GM18519 (cell line): Measurements from ENCODE around the gene STRN3.
"Not testable (repeated sequence)": the region's sequence is repeated elsewhere in the genome, so short reads cannot be mapped to it uniquely, and the experiment has no call there.

Experiments used
- ATAC-seq: cut with Tn5 transposase; IDR thresholded peaks from one replicate; pipeline ENCODE4 v1.9.1; 2021; ENCODE audit warnings: mild to moderate bottlenecking, moderate library complexity; ENCODE audit not compliant: unreplicated experiment, low FRiP score

Gene STRN3

GRCh38 chr14:30972882-30973582 is 53.1 kb downstream of the STRN3 start:
- no peak for ATAC-seq

- ATAC-seq, result not testable (repeated sequence)
These were observed 54.0 kb downstream of the STRN3 start for GRCh38 chr14:30972036-30972732.

GRCh38 chr14:30971586-30971985 is 54.6 kb downstream of the STRN3 start:
- no peak for ATAC-seq

- not testable (repeated sequence) for ATAC-seq
These were observed 56.4 kb downstream of the STRN3 start for GRCh38 chr14:30969796-30970195.

GRCh38 chr14:30967364-30968098 is 58.6 kb downstream of the STRN3 start:
- ATAC-seq, result not testable (repeated sequence)

GRCh38 chr14:30966415-30967363 is 59.5 kb downstream of the STRN3 start:
- no peak for ATAC-seq

- ATAC-seq, result not testable (repeated sequence)
These were observed 60.3 kb downstream of the STRN3 start for GRCh38 chr14:30965861-30966260.

- not testable (repeated sequence) for ATAC-seq
These were observed 63.6 kb downstream of the STRN3 start for GRCh38 chr14:30962537-30962936.

- ATAC-seq, result no peak
These were observed 64.8 kb downstream of the STRN3 start for GRCh38 chr14:30961330-30961729.

- no peak for ATAC-seq
These were observed 66.0 kb downstream of the STRN3 start for GRCh38 chr14:30960216-30960615.

- no peak for ATAC-seq
These were observed 67.4 kb downstream of the STRN3 start for GRCh38 chr14:30958555-30959407.

GRCh38 chr14:30957813-30958370 is 68.3 kb downstream of the STRN3 start:
- no peak for ATAC-seq

- no peak for ATAC-seq
These were observed 76.5 kb downstream of the STRN3 start for GRCh38 chr14:30949651-30950050.

- no peak for ATAC-seq
These were observed 82.5 kb downstream of the STRN3 start for GRCh38 chr14:30943694-30944093.

- ATAC-seq, result no peak
These were observed 85.3 kb downstream of the STRN3 start for GRCh38 chr14:30940886-30941285.

- no peak for ATAC-seq
These were observed 87.6 kb downstream of the STRN3 start for GRCh38 chr14:30938617-30939016.

GRCh38 chr14:30935445-30935844 is 90.7 kb downstream of the STRN3 start:
- no peak for ATAC-seq

- ATAC-seq, result not testable (repeated sequence)
These were observed 92.2 kb downstream of the STRN3 start for GRCh38 chr14:30933937-30934336.

GRCh38 chr14:30928462-30928861 is 97.7 kb downstream of the STRN3 start:
- no peak for ATAC-seq
